ENCODE measurements around the gene CA10.

The CA10 gene

DNA sequence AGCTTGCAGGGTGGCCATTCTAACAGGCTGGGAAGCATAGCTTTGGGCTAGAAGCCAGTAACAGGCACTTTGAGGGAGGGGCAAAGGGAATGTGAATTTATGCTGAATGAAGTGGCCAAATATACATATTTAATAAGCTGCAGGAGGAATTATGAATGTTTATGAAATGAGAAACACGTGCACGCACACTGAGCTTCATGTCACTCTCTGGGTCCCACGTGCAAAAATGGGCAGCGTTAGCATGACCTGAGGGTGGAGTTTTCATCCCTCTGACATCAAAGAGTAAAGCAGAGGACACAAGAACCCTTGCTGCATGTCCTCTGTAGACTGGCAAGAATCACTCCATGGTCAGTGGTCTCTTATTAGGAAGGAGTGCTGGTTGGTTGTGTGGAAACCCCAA is 561.2 kb downstream of the CA10 start:
- DNase-seq (ENCODE audit: low spot score): no peak

DNA sequence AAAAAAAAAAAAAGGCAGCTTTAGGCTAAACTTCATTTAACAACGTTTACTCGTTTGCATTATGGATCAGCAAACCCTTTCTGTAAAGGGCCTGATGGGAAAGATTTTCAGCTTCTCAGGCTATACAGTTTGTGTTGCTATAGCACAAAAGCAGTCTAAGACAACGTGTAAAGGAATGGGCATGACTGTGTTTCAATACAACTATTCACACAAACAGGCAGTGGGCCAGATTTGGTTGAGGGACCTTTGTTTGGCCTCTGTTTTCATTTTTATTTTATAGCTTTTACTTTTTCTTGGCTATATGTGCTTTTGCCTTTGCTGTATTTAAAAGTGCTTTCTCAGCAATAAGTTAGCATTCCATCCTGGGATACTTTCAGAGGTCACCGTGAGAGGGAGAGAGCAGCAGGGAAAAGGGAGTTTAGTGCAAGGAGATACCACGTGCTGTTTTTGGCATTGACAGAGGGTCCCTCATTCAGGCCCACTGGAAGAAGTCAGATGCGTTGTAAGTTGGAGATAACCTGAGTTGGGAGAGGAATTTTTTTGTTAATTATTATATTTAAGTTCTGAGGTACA is 562.6 kb downstream of the CA10 start:
- no peak for DNase-seq (ENCODE audit: low spot score)

DNA sequence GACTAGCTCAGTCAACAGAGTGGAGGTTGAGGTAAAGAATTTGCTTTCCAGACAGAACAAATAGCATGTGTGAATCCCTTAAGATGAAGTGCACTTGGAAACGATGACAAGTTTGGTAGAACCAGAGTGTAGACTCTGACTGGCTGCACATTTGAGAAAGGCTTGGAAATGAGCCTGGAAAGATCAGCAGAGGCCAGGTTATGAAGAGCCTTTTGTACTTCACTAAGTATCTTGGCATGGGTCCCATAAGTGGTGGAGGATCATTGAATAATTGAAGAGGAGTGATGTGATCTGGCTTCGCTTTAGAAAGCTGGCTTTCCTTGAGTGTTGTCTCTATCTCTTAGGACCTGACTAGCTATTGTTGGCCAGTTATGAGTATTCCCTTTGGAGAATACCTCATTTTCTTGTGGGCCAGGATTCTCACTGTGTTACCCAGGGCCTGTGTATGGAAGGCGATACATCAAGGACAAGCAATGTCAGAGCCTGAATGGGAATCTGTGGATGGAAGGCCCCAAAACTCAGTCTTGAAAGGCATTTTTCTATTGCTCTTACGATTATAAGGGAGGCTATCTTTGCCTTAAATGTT is 568.4 kb downstream of the CA10 start:
- DNase-seq (ENCODE audit: low spot score): no peak

DNA sequence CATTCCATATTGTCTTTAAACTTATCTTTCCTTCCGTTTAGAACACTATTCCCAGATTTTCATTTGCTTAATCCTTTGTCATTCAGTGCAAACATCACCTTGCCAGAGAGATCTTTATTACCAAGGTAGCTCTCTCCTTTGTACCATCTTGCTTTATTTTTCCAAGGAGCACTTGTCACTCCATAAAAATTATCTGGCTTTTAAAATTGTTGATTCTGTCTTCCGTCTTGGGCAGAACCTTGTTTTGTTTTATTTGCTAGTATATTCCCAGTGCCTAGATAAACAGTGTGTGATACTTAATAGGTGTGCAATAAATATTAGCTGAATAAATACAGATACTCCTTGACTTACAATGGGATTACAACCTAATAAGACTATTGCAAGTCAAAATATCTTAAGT is 570.5 kb downstream of the CA10 start:
- DNase-seq (ENCODE audit: low spot score): no peak

DNA sequence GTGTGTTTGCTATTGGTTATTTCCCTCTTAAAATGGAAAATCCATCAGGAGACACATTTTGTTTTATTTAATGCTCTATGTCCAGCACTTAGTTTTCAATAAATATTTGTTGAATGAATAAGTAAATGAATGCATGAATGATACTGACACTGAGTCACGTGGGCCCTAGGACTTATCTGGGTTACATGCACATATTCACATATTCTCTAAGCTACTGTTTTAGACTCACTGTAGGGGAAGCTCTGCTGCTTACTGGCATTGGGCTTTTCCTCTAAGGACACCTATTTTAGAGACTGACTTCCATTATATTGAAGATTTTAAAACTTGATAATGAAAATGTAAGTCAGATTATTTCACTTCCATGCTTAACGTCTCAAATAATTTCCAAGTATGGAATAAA is 571.0 kb downstream of the CA10 start:
- DNase-seq (ENCODE audit: low spot score): no peak

DNA sequence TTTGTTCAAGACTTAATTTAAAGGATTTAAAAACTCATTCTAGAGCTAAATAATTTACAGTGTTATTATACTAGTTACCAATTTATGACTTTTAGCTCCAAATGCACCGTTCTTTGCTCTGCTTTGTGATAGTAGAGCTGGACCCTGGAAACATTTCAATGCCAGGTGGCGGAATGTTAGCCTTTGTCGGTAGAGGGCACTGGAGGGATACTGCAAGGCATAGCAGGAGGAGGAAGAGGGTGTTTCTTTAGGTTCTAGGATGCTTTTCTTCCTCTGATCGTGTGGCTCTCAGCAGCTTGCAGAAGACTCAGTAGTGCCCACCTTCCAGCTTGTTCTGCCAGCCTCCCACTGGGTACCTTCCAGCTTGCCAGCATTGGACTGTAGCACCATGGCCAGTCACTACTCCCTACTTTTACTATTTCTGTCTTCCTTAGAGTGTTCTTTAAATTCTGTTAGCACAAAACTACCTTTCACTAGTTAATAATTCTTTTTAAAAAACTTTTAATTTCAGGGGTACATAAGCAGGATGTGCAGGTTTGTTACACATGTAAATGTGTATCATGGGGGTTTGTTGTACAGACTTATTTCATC is 572.9 kb downstream of the CA10 start:
- DNase-seq (ENCODE audit: low spot score): no peak

DNA sequence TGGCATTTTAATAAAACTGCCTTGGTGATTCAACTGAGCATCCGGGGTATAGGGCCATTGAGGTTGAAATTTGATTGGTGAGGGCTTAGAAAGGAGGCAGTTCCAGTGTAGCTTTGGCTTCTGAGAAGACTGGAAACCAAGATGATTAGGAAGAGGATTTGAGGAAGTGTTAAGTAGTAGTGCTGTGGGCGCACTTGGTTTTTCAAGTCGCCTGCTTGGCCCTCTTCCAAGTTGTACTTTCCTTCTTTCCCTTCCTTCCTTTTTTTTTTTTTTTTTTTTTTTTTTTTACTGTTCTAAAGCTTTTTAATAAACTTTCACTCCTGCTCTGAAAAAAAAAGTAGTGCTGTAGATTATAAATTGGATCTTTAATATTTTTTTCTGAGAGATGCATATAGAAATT is 577.6 kb downstream of the CA10 start:
- no peak for DNase-seq (ENCODE audit: low spot score)

Data from Ammon's horn (tissue), 1 donor.